Tibial nerve (tissue), 4 donors: Measurements from ENCODE around the gene NDUFB10. TPM values are rescaled to one million over a fixed set of nuclear protein-coding genes. Genes with fewer than 3 reads are reported as not detected.

Source experiments
- DNase-seq, 2 donors: peaks; one replicate each; pipeline ENCODE4 v3.0.0-alpha.2; 2019; ENCODE audit warnings: low spot score in 2 of 2
- H3K27ac ChIP-seq, 4 donors: fragments of 200-600 bp; sonication (generic) in 3 of 4; one replicate each; pipeline ENCODE4 v1.5.1; 2017 to 2019; ENCODE audit warnings: mild to moderate bottlenecking in 1 of 4
- H3K27me3 ChIP-seq, 2 donors: fragments of 200-600 bp; sonication (generic) in 1 of 2; one replicate each; pipeline versions ENCODE4 v1.5.1 to v1.6.0; 2017 to 2019
- H3K36me3 ChIP-seq, 3 donors: fragments of 200-600 bp; sonication (generic); one replicate each; pipeline ENCODE4 v1.5.1; 2018 to 2019
- H3K4me1 ChIP-seq, 4 donors: fragments of 200-600 bp; sonication (generic) in 3 of 4; one replicate each; pipeline ENCODE4 v1.5.1; 2017 to 2019
- H3K4me3 ChIP-seq, 4 donors: fragments of 200-600 bp; sonication (generic) in 3 of 4; one replicate each; pipeline ENCODE4 v1.5.1; 2017 to 2019; ENCODE audit warnings: mild to moderate bottlenecking in 1 of 4, moderate library complexity in 1 of 4
- H3K9me3 ChIP-seq, 4 donors: fragments of 200-600 bp; sonication (generic) in 3 of 4; one replicate each; pipeline ENCODE4 v1.5.1; 2017 to 2019
- CTCF ChIP-seq, 5 experiments: fragments of 200-600 bp in 3 of 5; fragments of 450-650 bp in 2 of 5; sonication (generic) in 3 of 5; IDR thresholded peaks; one replicate each; pipeline ENCODE4 v1.5.1; 2016 to 2019; ENCODE audit warnings: antibody characterized with exemption in 5 of 5, mild to moderate bottlenecking in 3 of 5, moderate library complexity in 2 of 5
- EP300 ChIP-seq, 2 donors: sonication (generic); formaldehyde crosslinking; IDR thresholded peaks; one replicate each; pipeline ENCODE4 v1.6.1; 2017; ENCODE audit warnings: antibody characterized with exemption in 2 of 2, mild to moderate bottlenecking in 1 of 2
- POLR2A ChIP-seq, 2 donors: fragments of 450-650 bp; IDR thresholded peaks; one replicate each; pipeline ENCODE4 v1.6.1; 2017; ENCODE audit warnings: antibody characterized with exemption in 2 of 2, mild to moderate bottlenecking in 2 of 2, moderate library complexity in 2 of 2
- WGBS, 2 donors: methylation state at CpG; one replicate each; pipeline ENCODE4 v1.1.5; 2018; 5-methylcytosine and 5-hydroxymethylcytosine counted together
- total RNA-seq, 4 donors: library from RNA; depleted of rRNA; stranded (reverse); fragments of >200 nt; gene quantifications; one replicate each; pipeline ENCODE4 v1.1.0, GENCODE V29; 2016

NDUFB10 gene
- total RNA-seq, 4 donors from 2014 or later, result 86.9 to 136 (median 116) TPM

- no peaks in the 10 kb centered on the region for H3K36me3 ChIP-seq
- H3K4me3 ChIP-seq, result no peak overlapping the region
- TF ChIP-seq CTCF (IDR thresholded peaks at IDR 0.05), result no peak
- no peak for TF ChIP-seq POLR2A (IDR thresholded peaks at IDR 0.05)
- no peak for TF ChIP-seq EP300 (IDR thresholded peaks at IDR 0.05)
- WGBS, 2 donors, result 46 to 48% methylated on average over 7 to 15 of the region's 21 CpGs
- H3K9me3 ChIP-seq, result no peaks in the 10 kb centered on the region
- no peak overlapping the region for H3K27ac ChIP-seq
- no peak for DNase-seq
- peaks cover 0 to 12% (median 0%) of the 10 kb centered on the region in 4 donors for H3K4me1 ChIP-seq
- H3K27me3 ChIP-seq, result peaks cover 0 to 69% of the 10 kb centered on the region in 2 donors
Measured at GRCh38 chr16:1913327-1914083, 45.8 kb upstream of the NDUFB10 start.

- TF ChIP-seq EP300 (IDR thresholded peaks at IDR 0.05) (no peak), CTCF (IDR thresholded peaks at IDR 0.05) (no peak), POLR2A (IDR thresholded peaks at IDR 0.05) (no peak)
- peaks cover 0 to 18% (median 0%) of the 10 kb centered on the region in 4 donors for H3K4me1 ChIP-seq
- no peaks in the 10 kb centered on the region for H3K36me3 ChIP-seq
- DNase-seq, result no peak
- no peaks in the 10 kb centered on the region for H3K9me3 ChIP-seq
- no peak overlapping the region for H3K4me3 ChIP-seq
- H3K27ac ChIP-seq, result no peak overlapping the region
- H3K27me3 ChIP-seq, result peaks cover 0 to 69% of the 10 kb centered on the region in 2 donors
- 38 to 40% methylated on average over 13 to 15 of the region's 15 CpGs for WGBS, 2 donors
Measured at GRCh38 chr16:1914084-1914608, 45.2 kb upstream of the NDUFB10 start.

GRCh38 chr16:1914988-1915387, 44.4 kb upstream of the NDUFB10 start:
- peaks cover 0 to 69% of the 10 kb centered on the region in 2 donors for H3K27me3 ChIP-seq
- no peak overlapping the region for H3K27ac ChIP-seq
- H3K4me1 ChIP-seq, result peaks cover 0 to 18% (median 0%) of the 10 kb centered on the region in 4 donors
- TF ChIP-seq POLR2A (IDR thresholded peaks at IDR 0.05) (no peak), EP300 (IDR thresholded peaks at IDR 0.05) (no peak), CTCF (IDR thresholded peaks at IDR 0.05) (no peak)
- 47 to 50% methylated on average over 8 of the region's 8 CpGs for WGBS, 2 donors
- H3K36me3 ChIP-seq, result no peaks in the 10 kb centered on the region
- no peak overlapping the region for H3K4me3 ChIP-seq
- no peak for DNase-seq
- H3K9me3 ChIP-seq, result no peaks in the 10 kb centered on the region

- no peak for DNase-seq
- TF ChIP-seq CTCF (IDR thresholded peaks at IDR 0.05) (no peak), POLR2A (IDR thresholded peaks at IDR 0.05) (no peak), EP300 (IDR thresholded peaks at IDR 0.05) (no peak)
- H3K27me3 ChIP-seq, result peaks cover 0 to 76% of the 10 kb centered on the region in 2 donors
Measured at GRCh38 chr16:1915732-1916639, 43.4 kb upstream of the NDUFB10 start.

More at GRCh38 chr16:1915732-1916639, 43.4 kb upstream of the NDUFB10 start:
- peaks cover 0 to 22% (median 0%) of the 10 kb centered on the region in 4 donors for H3K4me1 ChIP-seq
- no peak overlapping the region for H3K4me3 ChIP-seq
- no peaks in the 10 kb centered on the region for H3K9me3 ChIP-seq
- H3K36me3 ChIP-seq, result no peaks in the 10 kb centered on the region
- WGBS, 2 donors, result 63 to 71% methylated on average over 11 to 23 of the region's 25 CpGs
- no peak overlapping the region for H3K27ac ChIP-seq
